T-helper 2 cell (primary cell): ENCODE results near the gene CTDSPL.
"Not testable (repeated sequence)": the region's sequence is repeated elsewhere in the genome, so short reads cannot be mapped to it uniquely, and the experiment has no call there.

Experiments
- DNase-seq, 5 experiments: peaks; one replicate each; pipeline versions ENCODE4 v3.0.0 to v3.0.0-alpha.2; 2012 to 2022

Gene CTDSPL

DNA sequence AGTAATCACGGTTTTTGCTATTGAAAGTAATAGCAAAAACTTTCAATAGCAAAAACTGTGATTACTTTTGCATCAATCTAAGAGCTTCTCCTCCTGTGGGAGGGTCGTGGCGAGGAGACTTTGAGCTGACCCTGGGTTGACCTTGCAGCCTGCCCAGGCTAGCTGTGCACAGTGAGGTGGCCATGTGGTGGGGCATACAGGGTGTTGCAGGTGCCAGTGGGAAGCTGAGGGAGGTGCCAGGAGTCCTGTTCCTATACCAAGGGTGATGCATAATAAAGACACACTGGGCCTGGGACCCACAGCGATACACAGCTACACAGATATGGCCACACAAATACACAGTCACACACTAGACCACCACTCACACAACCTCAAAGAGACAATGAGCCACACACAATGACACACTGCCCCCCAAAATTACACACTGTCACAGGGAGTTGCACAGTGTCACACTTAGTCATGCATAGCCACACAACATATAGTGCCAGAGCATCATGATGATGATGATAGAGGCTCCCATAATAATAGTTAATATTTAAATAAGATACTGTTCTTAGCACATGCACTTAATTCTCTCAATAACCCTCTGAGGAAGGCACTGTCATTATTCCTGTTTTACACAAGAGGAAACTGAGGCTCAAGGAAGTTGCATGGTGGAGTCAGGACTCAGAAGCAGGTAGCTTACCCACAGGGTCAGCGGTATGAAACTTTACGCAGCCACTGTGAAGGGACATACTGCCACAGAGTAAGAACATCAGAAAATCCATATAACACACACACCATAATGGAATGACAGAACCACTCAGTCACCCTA, 161.4 kb downstream of the CTDSPL start:
- no peak for DNase-seq

DNA sequence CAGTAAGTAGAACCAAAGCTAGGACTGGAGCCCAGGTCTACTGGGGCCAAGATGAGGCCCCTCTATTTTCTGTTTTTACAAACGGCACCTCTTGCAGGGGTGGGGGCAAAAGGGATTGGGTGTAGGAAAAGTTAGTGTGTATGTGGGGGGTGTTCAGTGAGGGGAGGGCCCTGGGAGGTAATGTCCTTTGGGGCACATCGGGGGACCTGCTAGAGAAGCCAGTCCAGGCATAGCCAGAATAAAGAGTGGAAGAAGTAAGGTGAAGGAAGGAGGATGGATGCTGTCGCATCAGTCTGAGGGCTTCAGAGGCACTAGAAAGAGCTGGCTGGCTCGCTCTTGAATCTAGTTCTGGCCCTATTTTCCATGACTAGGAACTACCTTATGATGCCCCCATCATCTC, 165.2 kb downstream of the CTDSPL start:
- DNase-seq = no peak

DNA sequence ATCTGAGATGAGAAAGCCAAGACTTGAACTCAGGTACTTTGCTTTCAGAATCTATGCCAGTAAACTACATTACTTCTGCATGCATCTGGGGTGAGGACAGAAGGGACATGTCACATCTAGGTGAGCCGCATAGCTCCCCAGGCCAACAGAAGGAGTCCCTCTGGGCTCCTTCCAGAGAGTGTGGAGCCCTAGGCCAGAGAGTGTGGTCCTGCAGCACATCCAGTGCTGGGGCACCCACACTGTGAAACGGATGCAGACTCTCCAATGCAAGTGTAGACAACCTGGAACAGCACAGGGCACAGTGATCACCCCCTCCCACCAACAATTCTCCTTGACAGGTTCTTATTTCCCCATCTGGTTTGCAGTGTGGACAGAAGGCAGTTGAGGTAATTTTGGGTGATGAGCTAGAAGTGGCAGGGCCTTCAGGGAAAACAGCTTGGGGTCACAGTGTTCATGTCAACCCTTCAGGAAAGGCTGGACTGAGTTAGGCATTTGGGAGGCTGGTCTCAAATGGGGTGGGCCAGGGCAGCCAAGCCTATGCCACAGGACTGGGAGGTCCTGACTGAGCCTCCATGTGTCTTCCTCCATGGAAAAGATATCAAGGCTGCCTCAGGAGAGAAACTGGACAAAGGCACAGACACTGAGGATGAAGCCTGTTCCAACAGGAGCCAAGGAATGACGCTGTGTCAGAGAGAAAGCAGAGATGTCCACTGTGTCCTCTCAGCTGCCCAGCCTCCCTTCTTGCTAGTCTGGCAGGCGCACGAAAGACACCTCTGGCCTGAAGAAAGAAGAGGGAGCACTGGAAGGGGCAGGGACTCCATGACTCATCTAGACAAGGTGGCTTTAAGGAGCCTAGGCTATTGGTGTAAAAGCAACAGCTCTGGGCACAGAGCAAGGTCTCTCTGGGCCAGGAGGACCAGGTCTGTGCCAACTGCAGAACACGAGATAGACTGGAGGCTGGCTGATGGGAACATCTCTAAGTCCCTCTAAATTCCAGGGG, 166.1 kb downstream of the CTDSPL start:
- DNase-seq = no peak

DNA sequence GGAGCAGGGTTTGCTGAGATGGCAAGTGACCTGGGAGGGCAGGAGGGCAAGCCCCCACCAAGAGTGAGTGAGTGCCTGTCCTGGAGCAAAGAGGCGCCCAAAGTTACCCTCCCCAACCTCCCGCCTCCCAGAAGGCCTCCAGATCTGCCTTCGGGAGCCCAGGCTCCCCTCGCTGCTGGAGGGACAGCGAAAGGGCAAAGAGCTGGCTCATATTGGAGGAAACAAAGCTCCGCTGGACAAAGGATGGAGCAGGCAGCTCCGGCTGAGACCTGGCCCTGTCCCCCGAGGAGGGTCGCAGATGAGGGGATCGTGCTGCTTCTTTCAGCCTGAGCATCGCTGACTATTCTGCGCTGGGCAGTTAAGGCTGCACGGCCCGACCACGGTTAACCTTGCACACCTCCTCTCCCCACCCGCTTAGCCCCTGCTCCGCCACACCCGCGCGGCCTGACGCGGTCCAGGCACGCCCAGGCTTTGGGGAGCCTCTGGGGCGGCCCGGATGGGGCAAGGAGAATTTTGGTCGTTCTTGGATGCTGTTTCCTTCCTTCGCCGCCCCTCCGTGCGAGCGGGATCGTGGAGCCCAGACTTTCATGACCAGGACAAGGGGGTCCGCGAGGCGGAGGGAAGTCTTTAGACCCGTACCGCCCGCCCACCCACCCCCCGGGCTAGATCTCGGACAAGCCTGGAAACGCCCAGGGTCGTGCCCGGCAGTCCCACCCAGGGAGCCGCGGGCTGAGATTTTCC, 167.1 kb downstream of the CTDSPL start:
- DNase-seq = no peak

DNA sequence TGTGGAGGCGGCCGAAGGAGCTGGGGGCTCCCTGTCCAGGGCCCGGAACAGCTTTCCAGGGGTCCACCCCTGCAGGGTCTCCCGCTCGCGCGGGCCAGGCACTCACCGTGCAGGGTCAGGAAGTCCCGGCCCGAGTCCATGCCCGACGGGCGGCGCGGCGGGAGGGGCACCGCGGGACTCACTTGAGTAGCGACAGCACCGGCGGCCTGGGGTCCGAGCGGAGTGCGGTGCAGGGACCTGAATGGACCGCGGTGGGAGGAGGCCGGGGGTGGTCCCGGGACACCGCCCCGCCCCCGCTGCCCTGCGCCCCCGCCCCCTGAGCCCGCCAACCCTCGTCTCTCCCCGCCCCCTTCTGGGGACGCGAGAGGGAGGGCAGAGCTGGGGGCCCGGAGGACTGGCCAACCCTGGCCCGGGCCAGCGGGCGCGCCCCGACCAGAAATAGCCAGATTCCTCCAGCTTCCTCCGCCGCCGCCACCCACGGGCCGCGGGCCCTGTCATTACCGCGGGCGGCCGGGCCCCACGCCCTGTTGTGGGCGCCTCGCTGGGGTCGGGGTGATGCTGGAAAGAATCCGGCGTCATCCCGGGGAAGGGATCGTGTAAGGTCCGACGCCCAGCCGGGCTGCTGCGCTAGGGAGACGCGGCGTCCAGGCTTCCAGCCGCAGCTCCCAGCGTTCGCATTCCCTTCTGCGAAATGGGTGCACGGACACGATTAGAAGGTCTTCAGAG, 167.9 kb downstream of the CTDSPL start, which contains the start of gene PLCD1:
TSS of gene PLCD1 (minus strand) at position 243 of the 726 bp plus-strand sequence. CDS start at position 140, 103 bp downstream.
- peak in 4 of 5 experiments; percentile 37 to 52 (median 47) for DNase-seq

DNA sequence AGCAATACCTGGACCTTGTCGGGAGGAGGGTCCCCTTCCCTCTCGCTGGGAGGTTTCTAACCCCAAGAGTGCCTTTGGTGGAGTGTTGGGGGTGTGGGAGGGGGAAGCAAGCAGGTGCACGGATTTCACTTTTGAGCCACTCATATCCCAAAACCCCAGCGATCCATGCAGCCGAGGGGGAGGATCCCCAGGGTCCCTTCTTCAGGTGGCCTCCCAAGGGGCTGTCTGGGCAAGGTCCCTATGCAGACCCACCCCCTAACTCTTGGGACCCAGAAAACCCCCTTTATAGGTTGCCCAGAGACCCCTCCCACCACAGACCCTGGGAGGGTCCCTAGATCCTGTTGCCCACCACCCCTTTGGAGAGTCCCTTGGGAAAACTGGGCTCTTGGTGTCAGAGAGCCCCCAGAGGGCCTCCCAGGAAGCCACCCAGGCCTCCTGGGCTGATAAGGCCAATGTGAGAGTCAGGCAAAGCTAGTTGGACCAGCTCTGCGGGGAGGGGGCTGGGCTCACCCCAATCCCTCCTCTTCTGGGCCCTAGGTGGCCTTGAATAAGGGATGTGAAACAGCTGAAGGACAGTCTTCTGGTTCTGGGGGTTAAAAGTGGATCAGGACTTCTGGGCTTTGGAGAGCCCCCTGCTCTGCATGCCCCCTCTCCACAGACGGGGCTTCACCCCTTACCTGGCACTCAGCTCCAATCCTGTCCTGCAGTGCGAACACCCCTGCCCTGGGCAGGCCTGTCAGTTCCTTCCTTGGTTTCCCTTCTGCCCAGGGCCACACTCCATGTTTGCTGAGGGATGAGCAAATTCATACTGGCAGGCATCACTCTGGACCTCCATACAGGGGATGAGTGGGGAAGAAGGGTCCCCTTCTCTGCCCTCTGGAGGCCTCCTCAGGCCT, 168.7 kb downstream of the CTDSPL start:
- DNase-seq = no peak

DNA sequence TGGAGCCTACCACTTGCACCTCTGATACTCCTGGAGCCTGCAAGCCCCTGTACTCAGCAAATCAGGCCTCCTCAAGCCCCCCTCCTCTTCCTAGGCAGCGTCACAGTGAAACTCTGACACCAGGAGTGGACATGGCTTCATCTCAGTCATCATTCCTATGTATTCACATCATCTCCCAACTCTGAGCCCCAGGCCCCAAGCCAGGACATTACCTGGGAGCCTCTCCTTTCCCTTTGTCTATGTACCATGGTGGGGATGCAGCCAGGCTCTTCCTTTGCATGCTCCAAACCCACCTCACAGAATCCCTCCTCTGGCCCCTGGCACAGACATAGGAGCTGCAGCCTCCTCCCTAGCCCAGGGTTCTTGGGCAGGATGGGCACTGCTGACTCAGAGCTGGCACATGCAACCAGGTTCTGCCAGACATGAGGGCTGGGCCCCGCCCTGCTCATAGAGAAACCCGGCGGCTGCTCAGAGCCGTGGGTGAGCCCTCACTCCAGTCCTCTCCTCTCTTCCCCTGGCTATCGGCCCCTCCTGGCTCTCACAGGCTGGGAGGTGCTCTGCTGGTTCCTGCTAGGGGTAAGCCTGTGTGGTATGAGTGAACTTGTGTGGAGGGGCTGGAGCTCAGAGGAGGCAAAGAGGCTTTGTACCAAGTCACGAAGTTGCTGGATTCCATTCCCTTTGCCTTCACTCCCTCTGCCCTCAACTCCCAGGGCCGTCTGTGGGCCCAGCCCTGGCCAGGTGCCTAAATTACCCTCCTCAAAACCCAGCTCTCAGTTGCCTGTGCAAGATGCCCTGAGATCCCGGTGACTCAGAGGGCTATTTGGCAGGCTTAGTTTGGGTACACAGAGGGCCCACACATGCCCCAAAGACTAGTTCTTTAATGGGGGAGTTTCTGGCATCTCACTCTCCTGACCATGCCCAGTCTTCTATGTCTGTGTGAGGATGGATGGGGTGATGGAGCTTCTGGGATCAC, 169.6 kb downstream of the CTDSPL start:
- DNase-seq = peak in 3 of 5 experiments; percentile 31 to 87 (median 34)

DNA sequence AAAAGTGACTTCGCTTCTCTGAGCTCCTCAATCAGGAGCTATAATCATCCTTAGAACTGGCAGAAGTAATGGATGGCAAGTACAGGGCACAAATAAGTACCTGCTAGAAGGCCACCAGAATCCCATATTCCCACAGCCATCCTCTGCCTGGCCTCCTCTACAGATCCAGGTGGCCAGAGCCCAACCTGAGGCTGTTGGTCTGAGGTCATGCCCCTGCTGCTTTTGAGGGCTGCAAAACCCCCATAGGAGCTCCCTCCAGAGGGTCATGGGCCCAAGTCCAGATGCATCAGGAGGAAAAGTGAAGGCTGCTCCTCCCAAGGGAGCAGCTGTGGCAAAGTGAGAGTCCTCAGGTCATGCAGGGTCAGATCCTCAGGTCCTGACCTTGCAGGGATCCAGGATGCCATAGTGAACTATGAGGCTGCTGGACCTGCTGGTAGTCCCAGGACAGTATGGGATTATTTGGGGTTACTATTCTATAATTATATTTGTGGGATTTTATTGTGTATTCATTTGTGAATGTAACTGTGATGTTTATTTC, 170.7 kb downstream of the CTDSPL start:
- DNase-seq = no peak

DNA sequence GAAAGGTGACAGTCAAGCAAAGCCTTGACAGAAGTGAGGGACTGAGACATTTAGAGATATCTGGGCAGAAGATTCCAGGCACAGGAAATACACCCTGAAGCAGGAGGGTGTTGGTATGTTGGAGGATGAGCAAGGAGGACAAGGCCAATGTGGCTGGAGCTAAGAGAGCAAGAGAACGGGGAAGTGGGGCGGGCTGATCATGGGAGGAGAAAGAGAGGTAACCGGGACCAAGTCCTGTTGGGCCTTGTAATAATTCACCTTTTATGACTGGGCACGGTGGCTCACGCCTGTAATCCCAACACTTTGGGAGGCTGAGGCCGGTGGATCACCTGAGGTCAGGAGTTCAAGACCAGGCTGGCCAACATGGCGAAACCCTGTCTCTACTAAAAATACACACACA, 171.9 kb downstream of the CTDSPL start:
- DNase-seq = not testable (repeated sequence)
